ENCODE measurements around the gene RAC3.
A peak's percentile ranks its signal among the peaks of the same experiment; 100 is the strongest.

RAC3 gene

GRCh38 chr17:81999587-81999975, 31.9 kb upstream of the RAC3 start:
- DNase-seq (ENCODE audit: low read depth) = no peak

GRCh38 chr17:81999976-82000802, 31.3 kb upstream of the RAC3 start:
- DNase-seq (ENCODE audit: low read depth) = no peak

- no peak for DNase-seq (ENCODE audit: low read depth)
Observed at GRCh38 chr17:82000803-82001570, 30.5 kb upstream of the RAC3 start.

- DNase-seq (ENCODE audit: low read depth) = no peak
Observed at GRCh38 chr17:82001571-82002056, 29.9 kb upstream of the RAC3 start.

GRCh38 chr17:82003411-82004381, 27.8 kb upstream of the RAC3 start:
- peak; percentile 90 for DNase-seq (ENCODE audit: low read depth)

- DNase-seq (ENCODE audit: low read depth) = no peak
Observed at GRCh38 chr17:82004517-82005455, 26.7 kb upstream of the RAC3 start.

GRCh38 chr17:82005701-82006348, 25.7 kb upstream of the RAC3 start:
- no peak for DNase-seq (ENCODE audit: low read depth)

GRCh38 chr17:82006468-82007227, 24.8 kb upstream of the RAC3 start:
- DNase-seq (ENCODE audit: low read depth) = no peak

- no peak for DNase-seq (ENCODE audit: low read depth)
Observed at GRCh38 chr17:82007228-82007494, 24.3 kb upstream of the RAC3 start.

GRCh38 chr17:82007495-82008257, 23.8 kb upstream of the RAC3 start:
- DNase-seq (ENCODE audit: low read depth) = no peak

- DNase-seq (ENCODE audit: low read depth) = no peak
Observed at GRCh38 chr17:82008258-82008940, 23.1 kb upstream of the RAC3 start.

GRCh38 chr17:82008941-82009405, 22.5 kb upstream of the RAC3 start:
- no peak for DNase-seq (ENCODE audit: low read depth)

GRCh38 chr17:82009413-82009812, 22.1 kb upstream of the RAC3 start:
- DNase-seq (ENCODE audit: low read depth) = no peak

- DNase-seq (ENCODE audit: low read depth) = no peak
Observed at GRCh38 chr17:82010575-82011525, 20.6 kb upstream of the RAC3 start.

GRCh38 chr17:82011617-82012187, 19.8 kb upstream of the RAC3 start:
- no peak for DNase-seq (ENCODE audit: low read depth)

- DNase-seq (ENCODE audit: low read depth) = no peak
Observed at GRCh38 chr17:82012261-82012639, 19.2 kb upstream of the RAC3 start.
